H54 (cell line): ENCODE measurements around the gene CD63.
"Not testable (repeated sequence)": the region's sequence is repeated elsewhere in the genome, so short reads cannot be mapped to it uniquely, and the experiment has no call there.

ENCODE experiments used
- DNase-seq: peaks from one replicate; pipeline ENCODE4 v3.0.0; 2011; ENCODE audit warnings: low spot score, mixed read lengths; ENCODE audit not compliant: insufficient read length
- FAIRE-seq: peaks from 3 replicates; lab custom pipeline; 2011; peaks lifted over from hg19 to GRCh38; lab: Jason Lieb, UNC
- POLR2A ChIP-seq: IDR thresholded peaks from 2 replicates; pipeline ENCODE4 v1.6.1; 2011; ENCODE audit warnings: low read depth, mild to moderate bottlenecking, low read length

Gene CD63, protein sequence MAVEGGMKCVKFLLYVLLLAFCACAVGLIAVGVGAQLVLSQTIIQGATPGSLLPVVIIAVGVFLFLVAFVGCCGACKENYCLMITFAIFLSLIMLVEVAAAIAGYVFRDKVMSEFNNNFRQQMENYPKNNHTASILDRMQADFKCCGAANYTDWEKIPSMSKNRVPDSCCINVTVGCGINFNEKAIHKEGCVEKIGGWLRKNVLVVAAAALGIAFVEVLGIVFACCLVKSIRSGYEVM

DNA sequence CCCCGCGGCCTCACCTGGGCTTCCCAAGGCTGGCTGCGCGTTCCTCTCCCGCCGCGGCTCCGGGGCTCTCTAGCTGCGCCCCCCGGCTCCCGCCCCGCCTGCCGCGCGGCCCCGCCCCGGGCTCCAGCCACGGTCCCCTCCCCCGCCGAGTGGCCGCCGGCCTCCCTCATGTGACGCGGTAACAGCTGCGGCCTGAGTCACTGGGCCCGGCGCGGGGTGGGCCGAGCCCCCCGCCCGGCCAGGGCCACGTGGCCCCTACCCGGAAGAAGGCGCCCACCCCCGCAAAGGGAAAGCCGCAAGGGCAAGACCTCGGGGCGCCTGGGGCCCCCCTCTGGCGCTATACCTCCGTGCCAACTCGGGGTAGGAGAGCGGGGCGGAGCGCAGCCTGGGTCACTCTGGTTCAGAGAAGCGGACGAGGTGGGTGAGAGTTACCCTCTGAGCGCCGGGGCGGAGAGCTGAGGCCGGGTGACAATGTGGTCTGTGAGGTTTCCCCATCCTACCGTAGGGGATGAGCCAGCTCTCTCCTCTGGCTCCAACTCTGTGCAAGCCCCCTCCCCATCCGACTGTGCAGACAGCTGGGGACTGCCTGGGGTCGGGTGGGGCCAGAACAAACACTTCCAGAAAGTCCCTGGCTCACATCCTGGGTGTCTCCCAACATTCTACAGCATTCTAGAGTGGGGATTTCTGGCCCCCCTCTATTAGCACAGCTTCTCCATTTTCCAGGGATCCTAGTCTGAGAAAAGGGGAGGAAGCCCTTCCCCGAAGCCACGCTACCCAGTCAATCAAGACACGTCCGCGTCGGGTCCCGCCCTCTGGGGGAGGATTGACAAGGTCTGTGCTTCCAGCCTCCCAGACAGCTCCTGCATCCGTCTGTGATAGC, at the start of gene CD63:
TSS of gene CD63 (minus strand) at position 71 of the 880 bp plus-strand sequence. CDS start 668 bp downstream, outside the sequence.
- peak; percentile 81; the same call in 1 of the 2 replicates for TF ChIP-seq POLR2A
- FAIRE-seq (peak; percentile 23), DNase-seq (peak; percentile 93)

DNA sequence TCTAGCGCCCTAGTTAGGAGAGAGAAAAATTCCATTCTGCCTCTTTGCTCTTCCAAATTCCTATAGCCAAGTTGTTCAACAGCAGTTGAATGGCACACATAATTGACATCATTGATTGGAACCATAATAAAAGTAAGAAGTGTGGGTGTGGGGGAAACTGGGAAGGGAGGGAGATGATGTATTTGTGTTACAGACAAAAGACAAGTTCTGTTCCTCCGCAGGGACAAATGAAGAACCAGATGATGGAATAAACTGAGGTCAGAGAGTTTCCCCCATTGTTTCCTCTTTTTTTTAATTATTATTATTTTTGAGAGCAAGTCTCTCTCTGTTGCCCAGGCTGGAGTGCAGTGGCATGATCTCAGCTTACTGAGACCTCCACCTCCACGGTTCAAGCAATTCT, 49.0 kb upstream of the CD63 start:
- TF ChIP-seq POLR2A: no peak
- DNase-seq (no peak), FAIRE-seq (no peak)

DNA sequence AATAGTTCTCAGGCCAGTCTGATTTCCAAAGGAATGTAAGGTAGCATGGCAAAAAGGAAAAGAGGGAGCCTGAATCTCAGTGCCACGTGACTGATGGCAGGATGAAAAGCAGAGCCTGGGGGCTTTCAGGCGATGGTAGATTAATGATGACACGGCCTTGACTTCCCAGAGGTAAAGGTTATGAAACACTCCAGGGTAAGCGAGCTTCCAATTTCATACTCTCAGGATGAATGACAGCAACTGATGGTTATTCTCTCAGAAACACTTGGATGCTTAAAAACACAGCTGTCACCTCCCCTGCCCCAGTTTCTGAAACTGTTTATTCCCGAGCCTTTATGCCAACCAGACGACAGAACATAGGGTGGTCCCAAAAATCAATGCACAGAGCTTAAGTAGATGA, 42.9 kb upstream of the CD63 start:
- no peak for TF ChIP-seq POLR2A
- FAIRE-seq (no peak), DNase-seq (no peak)

DNA sequence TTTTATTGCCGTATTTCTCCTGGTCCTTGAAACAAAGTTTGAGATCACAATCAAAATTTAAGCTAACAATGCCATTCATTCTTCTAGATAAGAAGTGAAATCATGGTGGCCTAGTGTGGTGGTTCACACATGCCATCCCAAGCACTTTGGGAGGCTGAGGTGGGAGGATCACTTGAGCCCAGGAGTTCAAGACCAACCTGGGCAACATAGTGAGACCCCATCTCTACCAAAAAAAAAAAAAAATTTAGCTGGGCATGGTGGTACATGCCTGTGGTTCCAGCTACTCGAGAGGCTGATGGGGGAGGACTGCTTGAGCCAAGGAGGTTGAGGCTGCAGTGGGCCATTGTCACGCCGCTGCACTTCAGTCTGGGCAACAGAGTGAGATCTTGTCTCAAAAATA, 38.3 kb upstream of the CD63 start:
- DNase-seq (no peak), FAIRE-seq (no peak)
- no peak for TF ChIP-seq POLR2A

DNA sequence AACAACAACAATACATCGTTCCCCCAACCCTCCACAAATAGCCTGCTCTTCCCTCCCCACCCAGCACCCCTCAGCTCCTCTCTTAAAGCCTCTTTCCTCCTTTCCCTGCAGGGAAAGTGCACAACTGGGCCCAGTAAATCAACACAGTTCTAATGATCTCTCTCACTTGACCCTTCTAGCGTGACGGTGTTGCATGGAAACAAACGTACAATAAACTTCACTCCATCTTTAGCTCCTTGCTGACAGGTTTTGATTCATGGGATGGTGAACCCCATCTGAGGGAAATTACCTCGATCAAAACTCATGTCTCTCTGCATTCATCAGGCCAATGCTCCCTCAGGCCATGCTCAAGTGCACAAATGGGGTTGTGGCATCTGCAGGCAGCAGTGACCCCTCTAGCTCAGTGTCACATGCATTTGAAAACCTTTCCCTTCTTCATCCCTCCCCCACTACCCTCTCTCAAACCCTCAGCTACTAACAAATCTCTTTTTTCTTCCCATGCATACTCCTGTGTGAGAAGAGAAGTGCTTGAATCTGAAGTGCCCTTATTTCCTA, 37.0 kb upstream of the CD63 start:
- FAIRE-seq (no peak), DNase-seq (no peak)
- TF ChIP-seq POLR2A: no peak

DNA sequence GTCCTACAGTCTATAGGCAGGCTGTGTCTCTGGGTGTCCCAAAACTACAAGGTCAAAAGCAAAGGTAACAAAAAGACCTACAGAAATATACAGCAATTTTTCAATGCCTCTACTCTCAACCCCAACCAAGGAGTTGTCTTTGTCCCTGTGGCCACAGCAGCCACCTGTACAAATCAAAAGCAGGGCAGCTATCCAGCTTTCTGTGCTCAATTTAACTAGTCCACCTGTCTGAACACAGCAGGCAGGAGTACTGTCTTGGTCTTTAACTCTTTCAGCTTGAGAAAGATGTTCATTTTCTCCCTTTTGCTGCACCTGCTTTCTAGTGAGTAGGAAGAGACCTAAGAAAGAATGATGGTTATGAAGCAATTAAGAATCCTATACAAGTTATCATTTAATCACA, 33.8 kb upstream of the CD63 start:
- no peak for TF ChIP-seq POLR2A
- FAIRE-seq (no peak), DNase-seq (no peak)

DNA sequence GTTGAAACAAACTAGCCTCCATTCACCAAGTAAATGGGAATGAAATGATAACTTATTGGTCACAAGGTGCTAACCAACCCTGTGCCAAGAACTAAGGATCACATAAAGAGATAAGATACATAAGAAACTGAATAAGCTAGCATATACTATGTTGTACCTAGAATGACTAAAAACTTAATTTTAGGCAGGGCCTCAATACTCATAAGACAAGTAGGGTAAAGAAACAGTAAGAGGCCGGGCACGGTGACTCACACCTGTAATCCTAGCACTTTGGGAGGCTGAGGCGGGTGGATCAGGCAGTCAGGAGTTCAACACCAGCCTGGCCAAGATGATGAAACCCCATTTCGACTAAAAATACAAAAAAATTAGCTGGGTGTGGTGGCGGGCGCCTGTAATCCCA, 31.9 kb upstream of the CD63 start:
- TF ChIP-seq POLR2A: no peak
- FAIRE-seq (no peak), DNase-seq (no peak)

DNA sequence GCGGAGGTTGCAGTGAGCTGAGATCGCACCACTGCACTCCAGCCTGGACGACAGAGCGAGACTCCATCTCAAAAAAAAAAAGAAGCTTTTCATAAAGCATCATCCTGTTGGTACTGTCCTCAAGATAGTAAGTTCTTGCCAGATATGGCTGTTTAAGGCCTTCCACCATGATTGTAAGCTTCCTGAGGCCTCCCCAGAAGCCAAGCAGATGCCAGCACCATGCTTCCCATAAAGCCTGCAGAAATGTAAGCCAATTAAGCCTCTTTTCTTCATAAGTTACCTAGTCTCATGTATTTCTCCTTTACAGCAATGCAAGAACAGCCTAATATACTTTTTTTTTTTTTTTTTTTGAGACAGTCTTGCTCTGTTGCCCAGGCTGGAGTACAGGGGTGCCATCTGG, 29.8 kb upstream of the CD63 start:
- FAIRE-seq, DNase-seq: not testable (repeated sequence)

DNA sequence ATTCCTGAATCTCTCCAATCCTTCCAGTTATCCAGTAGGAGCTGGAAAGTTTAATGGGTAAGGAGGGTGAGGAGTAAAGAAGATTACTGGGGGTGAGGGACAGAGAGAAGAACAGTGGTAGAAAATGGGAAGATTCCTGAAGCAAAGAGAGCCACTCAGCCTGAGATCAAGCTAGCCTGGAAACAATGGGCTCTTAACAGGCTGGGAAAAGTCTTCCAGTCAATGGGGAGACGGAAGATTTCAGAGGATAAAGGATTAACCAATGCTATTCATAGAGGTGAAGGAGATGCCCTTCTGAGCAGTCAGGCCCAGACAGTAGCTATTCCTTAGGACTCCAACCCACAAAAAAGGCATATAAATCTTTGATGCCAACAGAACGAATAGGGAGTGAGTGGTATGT, 28.9 kb upstream of the CD63 start:
- no peak for FAIRE-seq

DNA sequence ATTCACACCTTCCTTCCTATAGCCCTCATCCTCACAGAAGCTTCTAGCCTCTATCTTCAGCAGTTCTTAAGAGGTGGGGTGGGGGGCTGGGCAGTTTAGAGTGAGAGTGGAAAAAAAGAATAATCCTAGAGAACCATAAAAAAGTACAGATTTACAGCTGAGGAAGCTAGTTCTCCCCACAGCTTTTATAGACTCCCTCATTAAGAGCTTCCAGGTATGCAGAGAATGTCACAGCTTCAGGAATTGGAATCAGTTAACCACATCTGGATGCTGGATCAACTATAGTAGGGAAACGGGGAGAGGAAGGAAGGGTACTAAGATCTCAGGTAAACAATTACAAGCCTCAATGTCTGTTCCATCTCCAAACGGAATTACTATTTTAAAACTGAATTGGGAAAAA, 26.4 kb upstream of the CD63 start:
- no peak for FAIRE-seq
- TF ChIP-seq POLR2A: no peak
- DNase-seq: no peak

More for the DNA sequence above, 28.9 kb upstream of the CD63 start:
- DNase-seq: no peak
- no peak for TF ChIP-seq POLR2A

DNA sequence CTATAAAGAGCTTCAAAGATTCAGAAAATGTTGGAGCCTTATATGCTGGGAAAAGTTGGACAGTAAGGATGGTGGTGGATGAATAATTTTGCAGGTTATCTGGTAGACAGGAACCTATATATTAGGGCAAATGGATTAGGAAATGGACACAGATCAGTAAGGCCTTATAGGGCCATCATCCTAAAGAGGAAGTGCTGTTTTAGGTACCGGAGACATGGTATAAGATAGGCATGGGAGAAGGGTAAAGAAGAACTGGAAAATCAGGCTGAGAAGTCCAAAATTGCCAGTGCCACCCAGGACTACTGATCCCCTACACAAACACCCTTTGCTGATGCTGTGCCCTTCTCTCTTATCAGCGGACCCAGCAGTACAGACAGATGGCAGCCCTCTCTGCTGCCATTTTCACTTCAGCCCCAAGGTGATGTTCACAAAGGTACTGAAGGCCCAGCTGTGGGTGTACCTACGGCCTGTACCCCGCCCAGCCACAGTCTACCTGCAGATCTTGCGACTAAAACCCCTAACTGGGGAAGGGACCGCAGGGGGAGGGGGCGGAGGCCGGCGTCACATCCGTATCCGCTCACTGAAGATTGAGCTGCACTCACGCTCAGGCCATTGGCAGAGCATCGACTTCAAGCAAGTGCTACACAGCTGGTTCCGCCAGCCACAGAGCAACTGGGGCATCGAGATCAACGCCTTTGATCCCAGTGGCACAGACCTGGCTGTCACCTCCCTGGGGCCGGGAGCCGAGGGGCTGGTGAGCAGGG, 19.6 kb upstream of the CD63 start:
- no peak for TF ChIP-seq POLR2A
- DNase-seq (no peak), FAIRE-seq (no peak)

DNA sequence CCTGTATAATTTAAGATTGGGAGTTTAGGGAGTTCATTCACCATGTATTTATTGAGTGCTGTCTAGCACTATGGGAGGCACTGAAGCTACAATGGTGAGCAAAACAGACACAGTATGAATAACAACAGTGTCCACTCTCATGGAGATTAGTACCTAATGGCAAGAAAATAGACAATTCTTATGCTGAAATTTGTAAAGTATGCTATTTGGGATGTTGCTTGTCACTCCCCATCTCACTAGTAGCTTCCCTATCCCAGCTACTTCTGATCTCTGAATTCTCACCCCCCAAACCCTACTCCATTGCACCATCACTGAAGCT, 18.1 kb upstream of the CD63 start:
- TF ChIP-seq POLR2A: no peak
- FAIRE-seq (no peak), DNase-seq (no peak)

DNA sequence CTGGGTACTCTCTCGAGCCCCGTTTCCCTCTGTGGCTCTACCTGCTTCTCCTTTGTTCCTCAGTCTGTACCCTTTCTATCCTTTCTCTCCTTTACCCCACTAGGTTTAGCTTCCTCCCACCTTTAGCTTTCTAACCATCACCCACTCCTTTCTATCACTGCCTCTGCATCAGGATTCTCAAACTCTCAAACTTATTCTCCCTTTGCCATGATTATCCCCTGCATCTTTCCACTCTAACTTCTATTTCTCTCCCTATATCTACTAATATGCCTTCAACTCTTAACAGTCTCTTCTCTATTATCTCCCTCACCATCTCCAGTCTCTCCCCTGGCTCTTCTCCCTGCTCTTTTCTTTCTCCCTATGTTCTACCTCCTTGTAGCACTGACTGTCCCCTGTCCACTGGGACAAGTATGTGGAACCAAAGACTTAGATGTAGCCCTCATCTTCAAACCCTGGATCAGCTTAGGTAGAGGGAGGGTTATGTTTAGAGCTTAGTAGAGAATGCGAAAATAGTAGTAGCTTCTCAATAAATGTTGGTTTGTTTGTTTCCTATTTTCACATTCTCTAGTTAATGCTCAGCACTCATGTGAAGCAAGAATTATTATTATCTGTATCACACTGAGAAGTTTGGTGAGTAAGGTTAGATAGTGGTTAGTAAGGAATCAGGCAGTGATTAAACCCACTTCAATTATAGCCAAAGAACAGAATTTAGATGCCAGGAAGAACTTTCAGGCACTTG, 17.5 kb upstream of the CD63 start:
- DNase-seq: no peak
- no peak for FAIRE-seq
- TF ChIP-seq POLR2A: no peak
